Left lung (tissue), 10 donors: ENCODE measurements around the gene PAEP. TPM values are rescaled to one million over a fixed set of nuclear protein-coding genes. Genes with fewer than 3 reads are reported as not detected.

Experiments
- ATAC-seq: fragments of 200-7000 bp; cut with Tn5 transposase; one replicate; pipeline ENCODE4 v1.9.1; 2020; ENCODE audit warnings: moderate library complexity
- DNase-seq, 4 donors: peaks; one replicate each; pipeline ENCODE4 v3.0.0-alpha.2; 2013 to 2020
- H3K27ac ChIP-seq, 2 donors: fragments of 200-600 bp; sonication (generic) in 1 of 2; one replicate each; pipeline versions ENCODE4 v1.5.0 to v1.8.0; 2020 to 2021
- H3K27me3 ChIP-seq, 2 donors: fragments of 200-600 bp; sonication (generic) in 1 of 2; one replicate each; pipeline versions ENCODE4 v1.5.0 to v1.8.0; 2020 to 2021
- H3K36me3 ChIP-seq, 2 donors: fragments of 200-600 bp; sonication (generic) in 1 of 2; one replicate each; pipeline versions ENCODE4 v1.5.0 to v1.8.0; 2020 to 2021
- H3K4me1 ChIP-seq, 2 donors: fragments of 200-600 bp; one replicate each; pipeline ENCODE4 v1.8.0; 2021
- H3K4me3 ChIP-seq, 2 donors: fragments of 200-600 bp; sonication (generic) in 1 of 2; one replicate each; pipeline versions ENCODE4 v1.5.0 to v1.8.0; 2020 to 2021; ENCODE audit warnings: mild to moderate bottlenecking in 1 of 2
- H3K9me3 ChIP-seq, 2 donors: fragments of 200-600 bp; sonication (generic) in 1 of 2; one replicate each; pipeline versions ENCODE4 v1.5.0 to v1.8.0; 2020 to 2021
- CTCF ChIP-seq, 2 donors: fragments of 200-600 bp; sonication (generic) in 1 of 2; IDR thresholded peaks; one replicate each; pipeline versions ENCODE4 v1.5.0 to v1.8.0; 2021; ENCODE audit warnings: antibody characterized with exemption in 2 of 2
- intact Hi-C, 2 donors: fragments of 100-400 bp; cut with DNase I; formaldehyde crosslinking; loops; one replicate each; pipeline versions ENCODE4 v1.11.2 to v1.14.2; 2022
- polyA plus RNA-seq, 6 donors: library from polyadenylated mRNA; unstranded; fragments of 120-200 nt; gene quantifications; one replicate each; pipeline ENCODE4 v1.2.1, GENCODE V29; 2013; ENCODE audit not compliant: insufficient read length in 6 of 6
- total RNA-seq, 2 donors: library from RNA; stranded (reverse); fragmentation: NEBNext Ultra II Directional; extraction: Animal tissue kit (Norgen Biotek cat#: 25700); gene quantifications; one replicate each; pipeline ENCODE4 v1.2.1, GENCODE V29; 2021
- donor health status: DM: no; HTN: yes; CAD: no.
- donor health status: DM: no; HTN: no; CAD: no.

The PAEP gene
- total and polyA plus RNA-seq, 8 donors: 0.39 to 4.2 TPM; not detected in 6

GRCh38 chr9:135591506-135592330, 30.2 kb downstream of the PAEP start:
- Histone ChIP-seq H3K9me3 (no peaks in the 10 kb centered on the region), H3K4me1 (no peaks in the 10 kb centered on the region), H3K27ac (no peak overlapping the region), H3K27me3 (peaks cover 0 to 46% of the 10 kb centered on the region in 2 donors), H3K4me3 (no peak overlapping the region), H3K36me3 (no peaks in the 10 kb centered on the region)
- DNase-seq: peak in 1 of 4 donors; percentile 65
- intact Hi-C loops: no loop called here
- ATAC-seq: no peak
- TF ChIP-seq CTCF (IDR thresholded peaks at IDR 0.05): no peak

GRCh38 chr9:135592331-135592590, 30.7 kb downstream of the PAEP start:
- Histone ChIP-seq H3K9me3 (no peaks in the 10 kb centered on the region), H3K4me3 (no peak overlapping the region), H3K36me3 (no peaks in the 10 kb centered on the region), H3K27me3 (peaks cover 0 to 51% of the 10 kb centered on the region in 2 donors), H3K4me1 (no peaks in the 10 kb centered on the region), H3K27ac (no peak overlapping the region)
- ATAC-seq (no peak), DNase-seq (no peak)
- no peak for TF ChIP-seq CTCF (IDR thresholded peaks at IDR 0.05)
- intact Hi-C loops: no loop called here

- no peaks in the 10 kb centered on the region for H3K4me1 ChIP-seq
- H3K4me3 ChIP-seq: no peak overlapping the region
- H3K27me3 ChIP-seq: peaks cover 0 to 54% of the 10 kb centered on the region in 2 donors
- DNase-seq (no peak), ATAC-seq (no peak)
- no peak overlapping the region for H3K27ac ChIP-seq
- intact Hi-C loops: no loop called here
- TF ChIP-seq CTCF (IDR thresholded peaks at IDR 0.05): no peak
- H3K9me3 ChIP-seq: no peaks in the 10 kb centered on the region
- no peaks in the 10 kb centered on the region for H3K36me3 ChIP-seq
Observed at GRCh38 chr9:135592625-135593024, 31.1 kb downstream of the PAEP start.

- Histone ChIP-seq H3K4me1 (no peaks in the 10 kb centered on the region), H3K4me3 (no peak overlapping the region), H3K27ac (no peak overlapping the region), H3K9me3 (no peaks in the 10 kb centered on the region), H3K27me3 (peaks cover 4 to 49% of the 10 kb centered on the region in 2 donors), H3K36me3 (no peaks in the 10 kb centered on the region)
- intact Hi-C loops: no loop called here
- ATAC-seq: no peak
- no peak for DNase-seq
- no peak for TF ChIP-seq CTCF (IDR thresholded peaks at IDR 0.05)
Observed at GRCh38 chr9:135596211-135596610, 34.7 kb downstream of the PAEP start.

GRCh38 chr9:135600296-135600817, 38.8 kb downstream of the PAEP start:
- no peak for TF ChIP-seq CTCF (IDR thresholded peaks at IDR 0.05)
- no peak overlapping the region for H3K4me3 ChIP-seq
- no peaks in the 10 kb centered on the region for H3K4me1 ChIP-seq
- intact Hi-C loops: no loop called here
- H3K27ac ChIP-seq: no peak overlapping the region
- H3K9me3 ChIP-seq: no peaks in the 10 kb centered on the region
- H3K27me3 ChIP-seq: peaks cover 4 to 74% of the 10 kb centered on the region in 2 donors
- ATAC-seq: no peak
- DNase-seq: no peak
- H3K36me3 ChIP-seq: no peaks in the 10 kb centered on the region
